Measurements from ENCODE around the gene CBL.

- no peak for TF ChIP-seq POLR2A (IDR thresholded peaks at IDR 0.05; ENCODE audit: low read depth, low read length)
- no peak for TF ChIP-seq POLR2AphosphoS5 (IDR thresholded peaks at IDR 0.05; ENCODE audit: low read depth, low read length)
- no peak for TF ChIP-seq TAF1 (IDR thresholded peaks at IDR 0.05; ENCODE audit: low read depth, low read length)
- TF ChIP-seq POU2F2 (IDR thresholded peaks at IDR 0.05; ENCODE audit: low read depth, low read length) = no peak
- TF ChIP-seq SPI1 (IDR thresholded peaks at IDR 0.05; ENCODE audit: low read depth, low read length) = no peak
- no peak for TF ChIP-seq PAX5 (IDR thresholded peaks at IDR 0.05; ENCODE audit: insufficient read depth, low read length, severe bottlenecking)
Measured at GRCh38 chr11:119345685-119346084, 139.5 kb downstream of the CBL start.

Data from GM12891 (cell line).